PC-9 (cell line): Measurements from ENCODE around the gene SV2C. TPM values are rescaled to one million over a fixed set of nuclear protein-coding genes. Genes with fewer than 3 reads are reported as not detected.

Experiments
- BruUV-seq: library from RNA; stranded (reverse); fragments of 400-500 nt; replicated peaks from 2 replicates; lab custom pipeline; 2021; lab: Mats Ljungman, UMichigan
- CTCF ChIA-PET: fragments of 300-600 bp; sonication (Branson Sonifier 250); formaldehyde crosslinking; loops from one replicate; lab custom pipeline; 2022; ENCODE audit warnings: antibody characterized with exemption; lab: Charles Lee
- POLR2A ChIA-PET: fragments of 300-600 bp; sonication (Branson Sonifier 250); formaldehyde crosslinking; loops from one replicate; lab custom pipeline; 2022; ENCODE audit warnings: antibody characterized with exemption; ENCODE audit not compliant: unreplicated experiment; lab: Charles Lee
- DNase-seq, 2 experiments: peaks; one replicate each; pipeline versions ENCODE4 v3.0.0 to v3.0.0-alpha.2; 2015 to 2022; ENCODE audit warnings: mixed read lengths in 1 of 2
- H2AFZ ChIP-seq: fragments of 200-600 bp; sonication (generic); 2 replicates; pipeline ENCODE4 v1.8.1; 2017; ENCODE audit warnings: antibody characterized with exemption
- H3F3A ChIP-seq: fragments of 200-600 bp; sonication (generic); 2 replicates; pipeline ENCODE4 v1.8.1; 2017; ENCODE audit warnings: antibody characterized with exemption, mild to moderate bottlenecking, low read depth; ENCODE audit not compliant: insufficient read depth
- H3K27ac ChIP-seq: fragments of 200-600 bp; sonication (generic); 2 replicates; pipeline ENCODE4 v1.6.1; 2016; ENCODE audit warnings: mixed run types
- H3K27me3 ChIP-seq: fragments of 200-600 bp; sonication (generic); 2 replicates; pipeline ENCODE4 v1.6.1; 2016; ENCODE audit warnings: low read depth, mixed run types; ENCODE audit not compliant: insufficient read depth
- H3K36me3 ChIP-seq: fragments of 200-600 bp; sonication (generic); 2 replicates; pipeline ENCODE4 v1.6.1; 2016; ENCODE audit warnings: low read depth, mixed run types
- H3K4me1 ChIP-seq: fragments of 200-600 bp; sonication (generic); replicated peaks from 2 replicates; pipeline ENCODE4 v1.6.1; 2016; ENCODE audit warnings: mixed run types; ENCODE audit not compliant: insufficient read depth
- H3K4me2 ChIP-seq: fragments of 200-600 bp; sonication (generic); 2 replicates; pipeline ENCODE4 v1.6.1; 2017; ENCODE audit warnings: mixed run types
- H3K4me3 ChIP-seq: fragments of 200-600 bp; sonication (generic); 2 replicates; pipeline ENCODE4 v1.6.1; 2016; ENCODE audit warnings: mixed run types
- H3K79me2 ChIP-seq: fragments of 200-600 bp; sonication (generic); 2 replicates; pipeline ENCODE4 v1.6.1; 2017; ENCODE audit warnings: low read depth, mixed run types
- H3K9me2 ChIP-seq: fragments of 200-600 bp; sonication (generic); 2 replicates; pipeline ENCODE4 v1.8.1; 2017; ENCODE audit warnings: mild to moderate bottlenecking; ENCODE audit not compliant: insufficient read depth
- H3K9me3 ChIP-seq: fragments of 200-600 bp; sonication (generic); 2 replicates; pipeline ENCODE4 v1.8.1; 2016; ENCODE audit warnings: low read depth; ENCODE audit not compliant: insufficient read depth
- H4K20me1 ChIP-seq: fragments of 200-600 bp; sonication (generic); 2 replicates; pipeline ENCODE4 v1.8.1; 2017; ENCODE audit not compliant: insufficient read depth
- CTCF ChIP-seq: fragments of 200-600 bp; sonication (generic); conservative IDR thresholded peaks from 2 replicates; pipeline ENCODE4 v1.6.1; 2017; ENCODE audit warnings: mixed run types, antibody characterized with exemption, mild to moderate bottlenecking, moderate library complexity
- EZH2 ChIP-seq: fragments of 200-600 bp; sonication (generic); IDR thresholded peaks from 2 replicates; pipeline ENCODE4 v1.8.0; 2017; ENCODE audit warnings: antibody characterized with exemption, low read depth
- intact Hi-C: fragments of 100-400 bp; cut with micrococcal nuclease; formaldehyde crosslinking; loops from one replicate; pipeline ENCODE4 v1.10.0; 2022; ENCODE audit not compliant: unreplicated experiment
- total RNA-seq: library from RNA; stranded (reverse); gene quantifications from 2 replicates; pipeline ENCODE4 v1.2.3, GENCODE V29; 2021

SV2C gene
- total RNA-seq, 1 experiment from 2014 or later, result not detected

GRCh38 chr5:76223696-76224095 lies 140.5 kb downstream of the SV2C start:
- Histone ChIP-seq H3K9me3 (no peaks in the 10 kb centered on the region), H3K4me1 (no peaks in the 10 kb centered on the region), H3K4me2 (no peak overlapping the region), H3F3A (no peaks in the 10 kb centered on the region), H3K4me3 (no peak overlapping the region), H3K9me2 (no peaks in the 10 kb centered on the region), H3K79me2 (no peaks in the 10 kb centered on the region), H3K27me3 (peaks cover 18% of the 10 kb centered on the region), H2AFZ (no peak overlapping the region), H3K27ac (no peak overlapping the region), H4K20me1 (no peaks in the 10 kb centered on the region), H3K36me3 (no peaks in the 10 kb centered on the region)
- TF ChIP-seq CTCF (no peak), EZH2 (no peak)
- CTCF ChIA-PET, result no interaction called here
- DNase-seq, result no peak
- POLR2A ChIA-PET, result no interaction called here
- no TSS peak for BruUV-seq
- intact Hi-C loops, result no loop called here

GRCh38 chr5:76224898-76225297 lies 141.7 kb downstream of the SV2C start:
- no peak overlapping the region for H3K4me3 ChIP-seq
- POLR2A ChIA-PET, result no interaction called here
- no TSS peak for BruUV-seq

GRCh38 chr5:76225336-76225735 lies 142.2 kb downstream of the SV2C start:
- Histone ChIP-seq H2AFZ (no peak overlapping the region), H3K4me2 (no peak overlapping the region), H3K9me3 (no peaks in the 10 kb centered on the region), H3F3A (no peaks in the 10 kb centered on the region), H4K20me1 (no peaks in the 10 kb centered on the region), H3K4me3 (no peak overlapping the region), H3K36me3 (no peaks in the 10 kb centered on the region), H3K9me2 (no peaks in the 10 kb centered on the region), H3K27ac (no peak overlapping the region), H3K4me1 (no peaks in the 10 kb centered on the region), H3K79me2 (no peaks in the 10 kb centered on the region), H3K27me3 (peaks cover 35% of the 10 kb centered on the region)
- TF ChIP-seq CTCF (no peak), EZH2 (no peak)
- ChIA-PET POLR2A (no interaction called here), CTCF (no interaction called here)
- intact Hi-C loops, result no loop called here
- DNase-seq, result no peak
- BruUV-seq, result no TSS peak

More at GRCh38 chr5:76224898-76225297, 141.7 kb downstream of the SV2C start:
- H3K36me3 ChIP-seq, result no peaks in the 10 kb centered on the region
- H3K27ac ChIP-seq, result no peak overlapping the region
- no peak overlapping the region for H2AFZ ChIP-seq
- DNase-seq, result no peak
- no peaks in the 10 kb centered on the region for H3K9me3 ChIP-seq
- H3F3A ChIP-seq, result no peaks in the 10 kb centered on the region
- no peaks in the 10 kb centered on the region for H3K9me2 ChIP-seq
- no peaks in the 10 kb centered on the region for H3K4me1 ChIP-seq
- intact Hi-C loops, result no loop called here
- H4K20me1 ChIP-seq, result no peaks in the 10 kb centered on the region
- TF ChIP-seq CTCF (no peak), EZH2 (no peak)
- no peak overlapping the region for H3K4me2 ChIP-seq
- no peaks in the 10 kb centered on the region for H3K79me2 ChIP-seq
- CTCF ChIA-PET, result no interaction called here
- H3K27me3 ChIP-seq, result peaks cover 30% of the 10 kb centered on the region
